K562 (cell line): Measurements from ENCODE around the gene TRIM31. TPM values are rescaled to one million over a fixed set of nuclear protein-coding genes. Genes with fewer than 3 reads are reported as not detected.

Experiments used
- ATAC-seq: fragments of 200-7000 bp; cut with Tn5 transposase; 3 replicates; pipeline ENCODE4 v1.9.1; 2020; ENCODE audit warnings: moderate library complexity
- Bru-seq: library from RNA; stranded (reverse); fragments of 400-500 nt; gene quantifications from one replicate; lab custom pipeline; 2021; lab: Mats Ljungman, UMichigan
- BruChase-seq, 2 experiments: library from RNA; stranded (reverse); fragments of 400-500 nt; gene quantifications; one replicate each; lab custom pipeline; 2021; lab: Mats Ljungman, UMichigan
- BruUV-seq: library from RNA; stranded (reverse); fragments of 400-500 nt; replicated peaks from 2 replicates; lab custom pipeline; 2021; lab: Mats Ljungman, UMichigan
- CTCF ChIA-PET: fragments of 300-600 bp; formaldehyde crosslinking; extraction: SDS; loops from one replicate; lab custom pipeline; 2021; ENCODE audit warnings: low intra/inter-chr PET ratio; lab: Yijun Ruan, JAX
- POLR2A ChIA-PET: fragments of 300-600, 350-650 bp; sonication (Branson Sonifier 250); formaldehyde crosslinking; extraction: SDS; loops from one replicate; lab custom pipeline; 2021; ENCODE audit warnings: antibody characterized with exemption, inconsistent platforms; lab: Yijun Ruan, JAX
- DNase-seq, 4 experiments: peaks; one replicate each; pipeline versions ENCODE4 v3.0.0 to v3.0.0-alpha.2; 2011 to 2018; ENCODE audit warnings: low spot score in 3 of 4, mixed read lengths in 3 of 4; ENCODE audit errors: extremely low read depth in 1 of 4
- FAIRE-seq: peaks from 2 replicates; lab custom pipeline; 2011; peaks lifted over from hg19 to GRCh38; lab: Jason Lieb, UNC
- H2AFZ ChIP-seq: 2 replicates; pipeline ENCODE4 v1.6.0; 2011; ENCODE audit warnings: low read depth, low read length, control low read depth, inconsistent platforms
- H3K27ac ChIP-seq: fragments of 200-600 bp; 3 replicates; pipeline ENCODE4 v1.8.0; 2011; ENCODE audit warnings: low read depth, mild to moderate bottlenecking, control low read depth, inconsistent platforms, low read length, moderate library complexity, mixed read lengths; ENCODE audit errors: extremely low read depth
- H3K27me3 ChIP-seq, 2 experiments: fragments of 300-600 bp in 1 of 2; 2 replicates in 1 of 2; 3 replicates in 1 of 2; pipeline versions ENCODE4 v1.6.0 to v1.8.0; 2011; ENCODE audit warnings: inconsistent platforms in 2 of 2, low read length in 2 of 2, mild to moderate bottlenecking in 1 of 2, mixed read lengths in 1 of 2, moderate library complexity in 1 of 2; ENCODE audit not compliant: control insufficient read depth in 2 of 2, insufficient read depth in 2 of 2
- H3K36me3 ChIP-seq: fragments of 300-600 bp; 3 replicates; pipeline ENCODE4 v1.8.0; 2011; ENCODE audit warnings: mild to moderate bottlenecking, low read length, inconsistent platforms; ENCODE audit not compliant: control insufficient read depth, insufficient read depth
- H3K4me1 ChIP-seq, 2 experiments: fragments of 200-600 bp in 1 of 2; replicated peaks in 1 of 2; 2 replicates in 1 of 2; 3 replicates in 1 of 2; pipeline versions ENCODE4 v1.5.1 to v1.8.0; 2011; ENCODE audit warnings: inconsistent platforms in 2 of 2, low read length in 2 of 2, mild to moderate bottlenecking in 1 of 2, mixed read lengths in 1 of 2, moderate library complexity in 1 of 2; ENCODE audit not compliant: control insufficient read depth in 2 of 2, insufficient read depth in 2 of 2
- H3K4me2 ChIP-seq: 2 replicates; pipeline ENCODE4 v1.6.1; 2011; ENCODE audit warnings: low read length, control low read depth, inconsistent platforms, mixed read lengths; ENCODE audit not compliant: insufficient read depth
- H3K4me3 ChIP-seq: fragments of 200-600 bp; sonication (generic), shearing (Covaris generic); 2 replicates; pipeline ENCODE4 v1.5.1; 2016; ENCODE audit warnings: control low read depth, inconsistent platforms
- H3K79me2 ChIP-seq: fragments of 200-600 bp; 3 replicates; pipeline ENCODE4 v1.8.0; 2011; ENCODE audit warnings: low read length, inconsistent platforms; ENCODE audit not compliant: control insufficient read depth, insufficient read depth
- H3K9ac ChIP-seq, 2 experiments: 2 replicates each; pipeline versions ENCODE4 v1.6.0 to v1.6.1; 2011; ENCODE audit warnings: low read depth in 2 of 2, low read length in 2 of 2, control low read depth in 1 of 2, inconsistent platforms in 1 of 2, mild to moderate bottlenecking in 1 of 2, mixed read lengths in 1 of 2; ENCODE audit not compliant: insufficient read depth in 1 of 2
- H3K9me1 ChIP-seq: one replicate; pipeline ENCODE4 v1.6.0; 2011; ENCODE audit warnings: inconsistent platforms, mild to moderate bottlenecking, low read length, moderate library complexity; ENCODE audit not compliant: control insufficient read depth, insufficient read depth
- H3K9me3 ChIP-seq: replicated peaks from 2 replicates; pipeline ENCODE4 v1.5.1; 2011; ENCODE audit warnings: low read depth, low read length, inconsistent platforms; ENCODE audit not compliant: control insufficient read depth, insufficient read depth
- H4K20me1 ChIP-seq: replicated peaks from 2 replicates; pipeline ENCODE4 v1.6.1; 2011; ENCODE audit warnings: low read length, inconsistent platforms, mixed read lengths; ENCODE audit not compliant: control insufficient read depth, insufficient read depth
- ARID1B ChIP-seq: fragments of 450-650 bp; IDR thresholded peaks from 2 replicates; pipeline ENCODE4 v1.6.1; 2016; ENCODE audit warnings: antibody characterized with exemption, mild to moderate bottlenecking, inconsistent platforms
- CBX8 ChIP-seq: fragments of 200-600 bp; sonication (generic); IDR thresholded peaks from 2 replicates; pipeline ENCODE4 v1.6.1; 2012; ENCODE audit warnings: borderline replicate concordance, mixed run types, low read depth, mild to moderate bottlenecking, moderate library complexity, mixed read lengths, low read length, control low read depth, inconsistent platforms; ENCODE audit not compliant: poor library complexity, severe bottlenecking; ENCODE audit errors: extremely low read depth
- FOXJ2 ChIP-seq: fragments of 200-800 bp; sonication (Bioruptor generic); IDR thresholded peaks from 2 replicates; pipeline ENCODE4 v1.6.1; 2016; ENCODE audit warnings: missing genetic modification characterization, missing compliant biosample characterization
- HDAC6 ChIP-seq: IDR thresholded peaks from 2 replicates; pipeline ENCODE4 v1.6.1; 2012; ENCODE audit warnings: low read depth, mild to moderate bottlenecking, control low read depth, inconsistent platforms, low read length, moderate library complexity
- IRF2 ChIP-seq: sonication (generic); formaldehyde crosslinking; IDR thresholded peaks from 2 replicates; pipeline ENCODE4 v1.8.1; 2022; ENCODE audit warnings: mild to moderate bottlenecking, missing genetic modification reagents
- KAT2B ChIP-seq: IDR thresholded peaks from one replicate; pipeline ENCODE4 v1.6.1; 2012; ENCODE audit warnings: low read depth, mild to moderate bottlenecking, control low read depth, inconsistent platforms, low read length, moderate library complexity
- SIN3A ChIP-seq, 2 experiments: fragments of 150-350 bp in 1 of 2; IDR thresholded peaks; 2 replicates each; pipeline ENCODE4 v1.6.1; 2011 to 2016; ENCODE audit warnings: borderline replicate concordance in 2 of 2, low read depth in 2 of 2, low read length in 2 of 2, mild to moderate bottlenecking in 2 of 2, moderate library complexity in 2 of 2; ENCODE audit not compliant: control insufficient read depth in 1 of 2
- TBL1XR1 ChIP-seq, 2 experiments: IDR thresholded peaks; 2 replicates each; pipeline ENCODE4 v1.6.1; 2012; ENCODE audit warnings: improper control_type of control experiment in 2 of 2, low read length in 2 of 2, mild to moderate bottlenecking in 1 of 2
- ZBTB43 ChIP-seq: sonication (generic); formaldehyde crosslinking; IDR thresholded peaks from 2 replicates; pipeline ENCODE4 v1.8.0; 2023; ENCODE audit warnings: mild to moderate bottlenecking, missing genetic modification reagents
- WGBS: fragments of 100-300 bp; shearing (Covaris generic); methylation state at CpG from one replicate; pipeline ENCODE4 v1.1.6; 2016; ENCODE audit warnings: low coverage, mixed read lengths; ENCODE audit not compliant: insufficient coverage; ENCODE audit errors: missing lambda C conversion rate; 5-methylcytosine and 5-hydroxymethylcytosine counted together
- in situ Hi-C: fragments of 300-500 bp; cut with MboI; formaldehyde crosslinking; loops from 4 replicates; pipeline ENCODE4 v1.15.0; 2018; ENCODE audit warnings: inconsistent platforms, mixed read lengths
- intact Hi-C: fragments of 100-400 bp; cut with micrococcal nuclease; formaldehyde crosslinking; loops from 2 replicates; pipeline ENCODE4 v1.14.2; 2022
- long read RNA-seq, 3 experiments: library from polyadenylated mRNA in 2 of 3; library from RNA in 1 of 3; unstranded in 2 of 3; stranded (forward) in 1 of 3; transcript quantifications; one replicate each; pipeline ENCODE4 v2.0.0, GENCODE V29; 2019 to 2022
- polyA minus RNA-seq, 3 experiments: library from RNA; depleted of rRNA, polyadenylated mRNA; stranded (reverse); fragments of >200 nt; gene quantifications; 2 replicates each; pipeline ENCODE4 v1.2.3, GENCODE V29; 2011
- polyA plus RNA-seq, 8 experiments: library from polyadenylated mRNA; depleted of rRNA in 4 of 8; stranded (reverse) in 5 of 8; unstranded in 3 of 8; fragments of >200 nt; fragmentation: Nextera tagmentation in 2 of 8; fragmentation: Illumina TruSeq in 1 of 8; extraction: Ambion mirVana in 2 of 8; extraction: Trizol in 1 of 8; gene quantifications; 2 replicates each; pipeline versions ENCODE4 v1.2.1 to v1.2.3, GENCODE V29; 2011 to 2014; ENCODE audit warnings: inconsistent platforms in 1 of 8, missing spikeins in 1 of 8
- total RNA-seq, 7 experiments: library from RNA; depleted of rRNA in 6 of 7; stranded (reverse); fragments of >200 nt in 6 of 7; fragmentation: Illumina TruSeq in 2 of 7; extraction: Trizol in 2 of 7; gene quantifications; 2 replicates each; pipeline versions ENCODE4 v1.2.1 to v1.2.3, GENCODE V29; 2011 to 2021; ENCODE audit warnings: low replicate concordance in 1 of 7
- TF ChIP-seq, protein P1 (sequence below): fragments of 250-450 bp; sonication (Bioruptor Pico); IDR thresholded peaks from 2 replicates; pipeline ENCODE4 v1.5.0; 2020; ENCODE audit warnings: mild to moderate bottlenecking, borderline replicate concordance

Gene TRIM31, protein sequence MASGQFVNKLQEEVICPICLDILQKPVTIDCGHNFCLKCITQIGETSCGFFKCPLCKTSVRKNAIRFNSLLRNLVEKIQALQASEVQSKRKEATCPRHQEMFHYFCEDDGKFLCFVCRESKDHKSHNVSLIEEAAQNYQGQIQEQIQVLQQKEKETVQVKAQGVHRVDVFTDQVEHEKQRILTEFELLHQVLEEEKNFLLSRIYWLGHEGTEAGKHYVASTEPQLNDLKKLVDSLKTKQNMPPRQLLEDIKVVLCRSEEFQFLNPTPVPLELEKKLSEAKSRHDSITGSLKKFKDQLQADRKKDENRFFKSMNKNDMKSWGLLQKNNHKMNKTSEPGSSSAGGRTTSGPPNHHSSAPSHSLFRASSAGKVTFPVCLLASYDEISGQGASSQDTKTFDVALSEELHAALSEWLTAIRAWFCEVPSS
- total RNA-seq (2011; cell fraction: chromatin; rRNA removed; ENCODE audit: low replicate concordance), result not detected in 2 replicates
- not detected in 2 replicates for total RNA-seq (2011; cell fraction: nucleolus; rRNA removed)
- total RNA-seq (2011; cell fraction: nucleoplasm; rRNA removed), result not detected in 2 replicates
- not detected in 2 replicates for total RNA-seq (2014; rRNA removed)
- not detected in 2 replicates for total RNA-seq (2014; rRNA removed; fragmentation: Illumina TruSeq; extraction: Trizol)
- total RNA-seq (2015; rRNA removed; fragmentation: Illumina TruSeq; extraction: Trizol), result not detected in 2 replicates
- total RNA-seq (2021), result not detected in 2 replicates
- polyA plus RNA-seq (2011; rRNA removed), result not detected in 2 replicates
- polyA plus RNA-seq (2011; cell fraction: cytosol; rRNA removed), result not detected in 2 replicates
- not detected in 2 replicates for polyA plus RNA-seq (2011; cell fraction: nucleus; rRNA removed)
- polyA plus RNA-seq (2012), result not detected in 2 replicates
- polyA plus RNA-seq (2014; fragmentation: Illumina TruSeq; extraction: Trizol), result not detected in 2 replicates
- not detected for polyA plus RNA-seq (2014; fragmentation: Nextera tagmentation; extraction: Ambion mirVana)
- not detected in 2 replicates for polyA plus RNA-seq (2014; rRNA removed)
- polyA minus RNA-seq (2011; rRNA and poly(A)+ RNA removed), result not detected in 2 replicates
- not detected in 2 replicates for polyA minus RNA-seq (2011; cell fraction: cytosol; rRNA and poly(A)+ RNA removed)
- not detected in 2 replicates for polyA minus RNA-seq (2011; cell fraction: nucleus; rRNA and poly(A)+ RNA removed)
- not detected for Bru-seq, nascent RNA
- BruChase-seq, experiment 1, labeled RNA remaining after a 2-hour chase, result not detected
- BruChase-seq, experiment 2, labeled RNA remaining after a 6-hour chase, result not detected
- long read RNA-seq, experiment 1, result 0 reads
- long read RNA-seq, experiment 2, result 0 reads
- long read RNA-seq, experiment 3, result 0 reads

DNA sequence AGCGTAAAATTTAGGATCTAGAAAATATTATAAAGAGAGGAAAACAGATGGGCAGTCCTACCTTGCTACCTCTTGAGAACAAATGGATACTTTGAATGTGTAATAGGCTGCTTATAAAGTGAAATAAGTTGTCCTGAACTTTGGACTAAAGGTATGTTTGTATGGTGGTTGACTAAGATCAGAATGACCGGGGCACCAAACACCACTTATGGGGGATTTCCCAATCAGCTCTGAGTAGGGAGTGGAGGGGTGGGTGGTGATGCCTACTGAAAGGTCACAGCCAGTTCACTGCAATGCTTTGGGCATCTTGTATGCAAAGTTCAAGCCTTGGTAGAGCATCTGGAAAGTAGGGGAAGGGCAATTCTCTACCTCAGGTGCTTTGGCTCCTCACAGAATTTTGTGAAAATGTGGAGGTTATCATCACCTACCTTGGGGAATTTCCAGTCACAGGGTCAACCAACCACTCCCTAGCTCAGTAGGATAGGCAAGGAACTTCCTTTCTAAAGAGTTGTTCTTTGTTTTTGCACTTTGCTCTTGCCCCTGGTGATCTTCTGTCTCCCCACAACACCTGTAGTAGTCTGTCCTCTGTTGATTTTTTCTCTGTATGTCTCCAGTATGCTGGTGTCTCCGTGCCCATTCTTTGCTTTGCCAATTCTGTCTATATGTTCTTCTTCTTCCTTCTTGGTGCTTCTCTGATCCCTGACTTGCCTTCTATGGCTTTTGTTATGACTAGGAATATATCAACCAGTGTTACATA is at the start of gene TRIM31:
Gene TRIM31 (minus strand): TSS at position 88 of the 757 bp plus-strand sequence. CDS start 285 bp downstream, outside the sequence.
- WGBS, result 0% methylated on average over 3 of the region's 3 CpGs
- Histone ChIP-seq H2AFZ (no peak within 1 kb of the TSS), H3K4me2 (no peak within 1 kb of the TSS), H3K27me3 (peaks cover 30 to 33% of the 10 kb centered on the region in 2 experiments), H4K20me1 (no peaks in the 10 kb centered on the region), H3K4me3 (no peak within 1 kb of the TSS), H3K9me1 (no peaks in the 10 kb centered on the region), H3K79me2 (no peaks in the 10 kb centered on the region), H3K4me1 (peaks cover 0 to 7% of the 10 kb centered on the region in 2 experiments; a peak in 1 of 5 replicates), H3K9ac (no peak within 1 kb of the TSS), H3K36me3 (no peaks in the 10 kb centered on the region), H3K9me3 (no peaks in the 10 kb centered on the region), H3K27ac (no peak within 1 kb of the TSS)
- intact Hi-C loops, result no loop called here
- ChIA-PET CTCF (no interaction called here), POLR2A (no interaction called here)
- no peak for DNase-seq
- no peak for ATAC-seq
- in situ Hi-C loops, result no loop called here
- no peak for FAIRE-seq
- BruUV-seq, result no TSS peak
- TF ChIP-seq HDAC6 (no peak), CBX8 (no peak), KAT2B (no peak), TBL1XR1 (IDR thresholded peaks at IDR 0.05; ENCODE audit: low read length in 2 of 2) (no peak), IRF2 (CRISPR knock-in tag) (no peak), SIN3A (IDR thresholded peaks at IDR 0.05; ENCODE audit: borderline replicate concordance in 2 of 2, control insufficient read depth in 1 of 2, low read depth in 2 of 2, low read length in 2 of 2) (no peak), ZBTB43 (CRISPR knock-in tag) (no peak), ARID1B (no peak), FOXJ2 (no peak)
- TF ChIP-seq, protein P1, sequence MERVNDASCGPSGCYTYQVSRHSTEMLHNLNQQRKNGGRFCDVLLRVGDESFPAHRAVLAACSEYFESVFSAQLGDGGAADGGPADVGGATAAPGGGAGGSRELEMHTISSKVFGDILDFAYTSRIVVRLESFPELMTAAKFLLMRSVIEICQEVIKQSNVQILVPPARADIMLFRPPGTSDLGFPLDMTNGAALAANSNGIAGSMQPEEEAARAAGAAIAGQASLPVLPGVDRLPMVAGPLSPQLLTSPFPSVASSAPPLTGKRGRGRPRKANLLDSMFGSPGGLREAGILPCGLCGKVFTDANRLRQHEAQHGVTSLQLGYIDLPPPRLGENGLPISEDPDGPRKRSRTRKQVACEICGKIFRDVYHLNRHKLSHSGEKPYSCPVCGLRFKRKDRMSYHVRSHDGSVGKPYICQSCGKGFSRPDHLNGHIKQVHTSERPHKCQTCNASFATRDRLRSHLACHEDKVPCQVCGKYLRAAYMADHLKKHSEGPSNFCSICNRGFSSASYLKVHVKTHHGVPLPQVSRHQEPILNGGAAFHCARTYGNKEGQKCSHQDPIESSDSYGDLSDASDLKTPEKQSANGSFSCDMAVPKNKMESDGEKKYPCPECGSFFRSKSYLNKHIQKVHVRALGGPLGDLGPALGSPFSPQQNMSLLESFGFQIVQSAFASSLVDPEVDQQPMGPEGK (CRISPR knock-in tag), result no peak
